Stimulated activated CD4-positive, alpha-beta T cell treated with anti-CD3 and anti-CD28 coated beads, TNF-alpha, amount 100 ng/mL, for 48 hours (primary cell): ENCODE data around the gene POU2AF1.
"Not testable (repeated sequence)": the region's sequence is repeated elsewhere in the genome, so short reads cannot be mapped to it uniquely, and the experiment has no call there.

Source experiments
- DNase-seq, 3 donors: peaks; one replicate each; pipeline ENCODE4 v3.0.0-alpha.2; 2020; ENCODE audit warnings: low read depth in 3 of 3

POU2AF1 gene

GRCh38 chr11:111409915-111410314 lies 30.8 kb upstream of the POU2AF1 start:
- DNase-seq, result no peak

- DNase-seq, result no peak
Measured at GRCh38 chr11:111408789-111409727, 30.0 kb upstream of the POU2AF1 start.

- no peak for DNase-seq
Measured at GRCh38 chr11:111407652-111408051, 28.6 kb upstream of the POU2AF1 start.

- no peak for DNase-seq
Measured at GRCh38 chr11:111406589-111406988, 27.5 kb upstream of the POU2AF1 start.

GRCh38 chr11:111406091-111406490 lies 27.0 kb upstream of the POU2AF1 start:
- DNase-seq, result no peak

- no peak for DNase-seq
Measured at GRCh38 chr11:111405551-111405950, 26.5 kb upstream of the POU2AF1 start.

- no peak for DNase-seq
Measured at GRCh38 chr11:111403051-111403726, 24.1 kb upstream of the POU2AF1 start.

GRCh38 chr11:111402411-111402810 lies 23.3 kb upstream of the POU2AF1 start:
- no peak for DNase-seq

- not testable (repeated sequence) for DNase-seq
Measured at GRCh38 chr11:111401957-111402356, 22.9 kb upstream of the POU2AF1 start.

- no peak for DNase-seq
Measured at GRCh38 chr11:111400595-111400994, 21.5 kb upstream of the POU2AF1 start.

GRCh38 chr11:111399187-111400031 lies 20.3 kb upstream of the POU2AF1 start:
- no peak for DNase-seq

- DNase-seq, result no peak
Measured at GRCh38 chr11:111397034-111397433, 18.0 kb upstream of the POU2AF1 start.

- no peak for DNase-seq
Measured at GRCh38 chr11:111395749-111396148, 16.7 kb upstream of the POU2AF1 start.

- DNase-seq, result no peak
Measured at GRCh38 chr11:111395081-111395480, 16.0 kb upstream of the POU2AF1 start.

- not testable (repeated sequence) for DNase-seq
Measured at GRCh38 chr11:111394147-111394546, 15.1 kb upstream of the POU2AF1 start.

GRCh38 chr11:111393585-111393984 lies 14.5 kb upstream of the POU2AF1 start:
- DNase-seq, result no peak

GRCh38 chr11:111393096-111393495 lies 14.0 kb upstream of the POU2AF1 start:
- DNase-seq, result no peak

- no peak for DNase-seq
Measured at GRCh38 chr11:111392552-111392951, 13.5 kb upstream of the POU2AF1 start.

GRCh38 chr11:111391328-111392124 lies 12.5 kb upstream of the POU2AF1 start:
- DNase-seq, result no peak

GRCh38 chr11:111388842-111389241 lies 9.8 kb upstream of the POU2AF1 start:
- no peak for DNase-seq

GRCh38 chr11:111388420-111388819 lies 9.3 kb upstream of the POU2AF1 start:
- no peak for DNase-seq
